GM19372 (cell line): ENCODE results near the gene BTBD2.

Experiments
- ATAC-seq: cut with Tn5 transposase; IDR thresholded peaks from one replicate; pipeline ENCODE4 v1.9.1; 2021; ENCODE audit warnings: mild to moderate bottlenecking, low read depth, moderate library complexity; ENCODE audit not compliant: unreplicated experiment

BTBD2 gene

GRCh38 chr19:2015608-2015950 lies at the start of gene BTBD2:
Gene BTBD2, minus strand, starts transcription at chr19:2015714. Its CDS starts 11 bp downstream, at chr19:2015703.
- ATAC-seq, result no peak

GRCh38 chr19:2064788-2065524 lies 49.4 kb upstream of the BTBD2 start:
- no peak for ATAC-seq

- no peak for ATAC-seq
These were observed 48.9 kb upstream of the BTBD2 start for GRCh38 chr19:2064395-2064787.

- no peak for ATAC-seq
These were observed 48.3 kb upstream of the BTBD2 start for GRCh38 chr19:2063824-2064223.

- no peak for ATAC-seq
These were observed 47.3 kb upstream of the BTBD2 start for GRCh38 chr19:2062770-2063169.

- ATAC-seq, result no peak
These were observed 46.8 kb upstream of the BTBD2 start for GRCh38 chr19:2062389-2062729.

DNA sequence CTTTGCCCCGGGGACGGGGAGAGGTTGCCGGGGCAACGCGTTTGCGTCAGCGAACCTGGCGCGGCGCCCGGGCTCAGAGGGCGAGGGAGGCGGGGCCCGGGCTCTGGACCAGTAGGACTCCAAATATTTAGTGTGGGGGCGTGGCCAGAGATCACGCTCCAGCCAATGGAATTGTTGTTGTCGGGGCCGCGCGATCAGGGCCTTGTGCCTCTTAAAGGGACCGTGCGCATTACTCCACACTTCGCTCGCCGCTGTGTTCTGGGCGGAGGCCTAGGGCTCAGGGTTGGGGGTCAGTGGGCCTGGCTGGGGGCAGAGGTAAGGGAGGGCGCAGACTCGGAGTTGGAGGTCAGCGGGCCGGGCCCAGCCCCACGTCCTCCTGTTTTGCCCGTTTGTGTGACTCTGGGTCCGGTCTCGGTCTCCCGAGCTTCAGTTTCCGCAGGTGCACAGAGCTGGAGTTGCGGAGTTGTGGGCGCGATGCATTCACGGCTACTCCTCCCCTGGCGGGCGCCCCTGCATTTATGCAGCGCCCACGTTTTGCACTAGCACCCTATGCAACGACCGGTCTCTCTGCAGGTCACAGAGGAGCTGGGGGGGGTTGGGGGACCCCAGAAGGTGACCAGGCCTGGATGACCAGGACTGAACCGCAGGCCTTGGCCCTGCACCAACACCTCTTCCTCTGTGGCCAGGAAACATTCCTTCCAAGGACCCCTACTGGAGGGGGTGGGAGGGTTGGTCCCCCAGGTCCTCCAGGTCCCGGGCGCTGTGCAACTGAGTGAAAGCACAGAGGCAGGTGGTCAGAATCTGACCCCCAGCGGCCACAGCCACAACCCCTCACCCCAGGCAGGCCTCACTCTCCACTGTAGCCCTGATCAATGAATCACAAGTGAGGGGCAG lies 46.2 kb upstream of the BTBD2 start:
- peak; percentile 85 for ATAC-seq

DNA sequence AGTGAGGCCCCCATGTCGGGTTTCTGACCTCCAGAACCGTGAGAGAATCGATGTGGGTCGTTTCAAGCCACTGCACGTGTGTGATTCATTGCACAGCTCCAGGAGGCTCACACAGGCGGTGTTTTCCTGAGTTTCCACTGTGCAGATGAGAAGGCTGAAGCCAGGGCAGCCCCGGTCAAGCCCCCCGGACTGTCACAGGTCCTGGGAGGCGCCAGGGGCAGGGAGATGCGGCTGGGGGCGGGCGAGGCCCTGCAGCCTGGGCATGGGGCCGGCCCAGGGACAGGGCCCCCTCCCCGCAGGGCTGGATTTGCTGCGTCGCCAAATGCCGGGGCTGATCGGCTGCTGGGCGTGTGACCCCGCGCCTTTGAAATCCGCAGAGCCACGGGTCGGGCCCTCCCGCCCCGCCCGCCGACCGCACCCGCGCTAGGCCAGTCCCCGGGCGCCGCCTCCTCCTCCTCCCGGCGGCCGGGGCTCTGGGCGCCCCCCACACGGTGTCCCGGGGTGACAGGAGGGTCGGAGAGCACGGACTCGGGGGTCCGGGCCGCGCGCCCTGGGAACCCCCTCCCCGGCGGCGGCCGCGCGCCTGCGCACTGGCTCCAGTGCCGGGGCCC lies 45.5 kb upstream of the BTBD2 start:
- no peak for ATAC-seq

DNA sequence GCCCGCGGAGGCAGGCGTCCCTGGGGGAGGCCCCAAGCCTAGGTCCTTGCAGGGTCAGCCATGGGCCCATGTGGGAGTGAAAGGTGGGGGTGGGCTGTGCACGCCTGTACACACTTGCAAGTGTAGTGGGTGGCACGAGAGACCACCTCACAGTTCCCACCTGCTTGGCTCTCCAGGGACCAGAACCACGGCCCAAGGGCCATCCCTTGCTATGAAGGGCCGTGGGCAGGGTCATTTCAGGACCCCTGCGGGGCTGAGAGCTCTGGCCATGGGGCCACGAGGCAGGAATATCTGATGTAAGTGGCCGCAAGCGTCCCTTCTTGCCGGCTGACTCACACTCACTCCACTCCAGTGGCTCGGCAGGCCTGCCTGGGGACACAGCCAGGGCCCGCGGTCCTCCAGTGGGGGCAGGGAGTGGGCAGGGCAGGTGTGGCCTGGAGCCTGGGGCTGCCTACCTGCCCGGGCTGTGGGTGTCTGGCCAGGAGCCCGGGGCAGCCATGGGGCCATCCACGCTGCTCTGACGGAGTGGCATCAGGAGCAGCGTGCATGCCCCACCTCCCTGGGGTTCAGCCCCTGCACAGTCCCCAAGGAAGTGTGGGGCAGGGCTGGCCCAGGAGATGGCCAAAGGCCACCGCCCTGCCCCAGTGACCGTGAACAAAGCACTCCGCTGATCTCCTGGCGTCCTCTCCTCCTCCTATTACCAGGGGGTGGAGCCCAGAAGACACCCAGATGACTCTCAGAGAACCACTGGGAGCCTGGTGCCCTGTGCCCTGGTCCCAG lies 44.1 kb upstream of the BTBD2 start:
- ATAC-seq, result no peak

GRCh38 chr19:2058570-2059421 lies 43.3 kb upstream of the BTBD2 start:
- no peak for ATAC-seq

DNA sequence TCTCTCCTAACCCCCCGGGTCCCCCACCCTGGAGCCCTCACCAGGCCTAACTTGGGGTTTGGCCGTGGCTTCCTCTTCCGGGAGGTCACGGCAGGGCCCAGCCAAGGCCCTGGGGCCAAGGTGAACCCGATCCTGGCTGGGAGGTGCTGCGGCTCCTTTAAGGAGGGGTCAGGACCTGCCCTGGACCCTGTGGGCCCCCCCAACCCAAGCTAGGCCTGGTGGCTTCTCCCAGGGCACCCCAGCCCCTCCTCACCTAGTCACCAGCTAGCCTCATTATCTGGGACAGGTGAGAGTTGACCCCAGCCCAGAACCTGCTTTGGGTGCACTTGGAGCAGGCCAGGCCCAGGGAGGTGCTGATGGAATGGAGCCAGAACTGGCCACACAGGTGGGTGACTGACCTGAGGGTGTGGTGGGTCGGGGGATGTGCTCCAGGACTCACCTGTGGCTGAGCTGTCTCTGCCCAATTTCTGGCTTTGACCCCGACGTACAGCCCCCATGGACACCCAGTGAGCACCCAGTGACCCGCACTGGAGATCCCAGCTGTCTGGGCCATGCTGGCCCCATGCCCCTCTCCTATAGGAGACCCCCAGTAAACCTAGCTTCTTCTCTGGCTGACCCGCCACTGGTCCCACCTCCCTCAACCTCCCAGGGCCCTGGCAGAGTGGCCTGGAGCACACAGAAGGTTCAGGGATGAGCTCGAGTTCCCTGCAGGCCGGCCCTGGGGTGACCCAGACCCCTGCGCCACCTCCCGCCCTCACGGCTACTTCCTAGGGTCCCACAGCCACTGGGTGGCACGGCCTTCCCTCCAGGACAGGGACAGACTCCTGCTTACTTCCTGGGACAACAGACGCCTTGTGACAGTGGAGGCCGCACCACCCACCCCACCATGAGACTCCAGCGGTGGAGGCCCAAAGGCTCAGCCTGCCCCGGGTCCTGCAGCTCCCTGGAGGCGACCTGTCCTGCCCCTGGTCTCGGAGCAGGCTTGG lies 42.3 kb upstream of the BTBD2 start:
- no peak for ATAC-seq

DNA sequence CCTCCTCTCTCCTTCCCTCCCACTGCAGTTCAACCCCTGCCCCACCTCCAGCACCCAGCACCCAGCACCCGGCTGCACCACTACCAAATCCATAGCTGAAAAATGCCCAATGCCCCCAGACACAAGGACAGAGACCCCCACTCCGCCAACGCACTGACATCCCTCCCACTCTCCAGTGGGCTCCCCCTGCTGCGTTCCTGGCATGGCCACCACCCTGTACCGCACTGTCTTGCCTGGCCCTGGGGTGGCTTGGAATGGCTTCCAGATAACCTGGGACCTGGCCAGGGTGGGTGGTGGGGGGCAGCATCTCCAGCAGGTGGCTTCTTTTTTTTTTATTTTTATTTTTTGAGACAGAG lies 41.3 kb upstream of the BTBD2 start:
- ATAC-seq, result no peak

- no peak for ATAC-seq
These were observed 40.7 kb upstream of the BTBD2 start for GRCh38 chr19:2055931-2056836.

GRCh38 chr19:2054763-2055162 lies 39.2 kb upstream of the BTBD2 start:
- ATAC-seq, result no peak

GRCh38 chr19:2053601-2054389 lies 38.3 kb upstream of the BTBD2 start:
- ATAC-seq, result no peak

- no peak for ATAC-seq
These were observed 36.5 kb upstream of the BTBD2 start for GRCh38 chr19:2051773-2052704.
